NCI-H187 treated with DMSO at 0.1 percent for 48 hours (cell line): ENCODE measurements around the gene INTS4.
"Not testable (repeated sequence)": the region's sequence is repeated elsewhere in the genome, so short reads cannot be mapped to it uniquely, and the experiment has no call there.

Experiments used
- DNase-seq: peaks from one replicate; lab custom pipeline; 2025; lab: John Stamatoyannopoulos, UW

The INTS4 gene

DNA sequence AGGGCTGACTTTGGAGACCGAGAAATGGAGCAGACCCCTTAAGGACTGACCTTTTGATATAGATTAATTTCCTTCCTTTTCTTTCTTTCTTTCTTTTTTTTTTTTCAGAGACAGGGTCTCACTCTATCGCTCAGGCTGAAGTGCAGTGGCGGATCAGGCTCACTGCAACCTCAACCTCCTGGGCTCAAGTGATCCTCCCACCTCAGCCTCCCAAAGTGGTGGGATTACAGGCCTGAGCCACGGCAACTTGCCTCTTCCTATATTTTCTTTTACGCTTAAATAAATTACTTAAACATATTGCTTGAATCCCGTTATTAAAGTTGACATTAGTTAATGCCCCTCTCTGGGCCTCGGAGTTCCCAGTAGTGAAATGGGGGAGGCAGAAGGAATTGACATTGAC lies 29.0 kb upstream of the INTS4 start:
- DNase-seq = no peak

DNA sequence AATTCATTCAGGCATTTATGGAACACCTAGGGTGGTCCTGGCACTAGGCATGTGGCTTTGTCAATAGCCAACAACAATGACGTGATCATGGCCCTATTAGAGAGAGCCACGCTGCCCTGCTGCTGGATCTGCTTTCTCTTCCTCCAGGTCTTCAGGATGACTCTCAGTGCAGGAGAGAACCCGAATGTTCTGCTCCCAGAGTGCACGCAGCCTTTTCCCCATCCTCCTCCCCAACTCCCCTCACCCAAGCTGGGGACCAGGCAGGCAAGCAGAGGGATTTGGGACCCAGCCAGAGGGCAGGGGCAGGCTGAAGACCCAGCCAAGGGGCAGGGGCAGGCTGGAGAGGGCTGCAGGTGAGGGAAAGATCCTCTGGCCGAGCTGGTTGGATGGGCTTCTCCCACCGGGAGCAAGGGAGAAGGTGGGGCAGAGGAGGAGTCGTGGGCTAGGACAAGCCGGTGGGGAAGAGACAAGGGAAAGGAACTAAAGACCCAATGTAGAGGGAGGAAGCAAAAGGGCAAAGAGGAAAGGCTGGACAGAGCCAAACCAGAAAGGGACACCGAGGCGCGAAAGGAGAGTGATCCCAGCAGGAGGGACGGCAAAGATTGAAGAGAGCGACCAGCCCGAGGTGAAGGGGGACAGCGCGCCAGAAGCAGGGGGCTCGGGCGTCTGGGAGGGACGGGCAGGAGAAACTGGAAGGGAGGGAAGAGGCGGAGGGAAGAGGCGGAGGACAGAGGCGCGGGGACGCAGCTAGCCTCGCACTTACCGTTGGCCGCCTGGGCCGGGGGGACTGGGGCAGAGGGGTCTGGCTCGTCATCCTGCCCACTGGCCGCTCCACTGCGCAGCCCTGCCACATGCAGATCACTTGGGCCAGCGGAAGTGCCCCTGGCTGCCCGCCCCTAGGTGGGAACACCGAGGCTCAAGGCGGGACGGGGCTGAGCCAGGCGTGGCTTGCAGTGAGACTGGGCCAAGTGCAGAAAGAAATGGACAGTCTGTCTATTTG lies 28.2 kb upstream of the INTS4 start, which contains the start of gene KCTD14:
Gene KCTD14, minus strand, starts transcription at position 880 of the 1,000 bp plus-strand sequence. Its CDS starts 27 bp downstream, at position 853.
- no peak for DNase-seq

DNA sequence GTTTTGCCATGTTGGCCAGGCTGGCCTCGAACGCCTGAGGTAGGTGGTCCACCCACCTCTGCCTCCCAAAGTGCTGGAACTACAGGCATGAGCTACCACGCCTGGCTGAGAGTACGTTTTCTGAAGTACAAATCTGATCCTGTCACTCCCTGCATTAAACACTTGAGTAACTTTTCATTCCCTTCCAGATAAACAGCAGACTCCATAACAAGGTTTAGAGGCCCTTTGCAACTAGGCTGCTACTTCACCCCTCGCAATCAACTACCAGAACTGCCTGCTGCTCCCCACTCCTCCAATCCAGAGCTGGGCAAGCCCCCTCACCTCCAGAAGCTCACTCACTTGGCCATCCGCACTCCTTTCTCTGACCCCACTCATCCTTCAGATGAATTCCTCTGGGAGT lies 27.1 kb upstream of the INTS4 start:
- no peak for DNase-seq

DNA sequence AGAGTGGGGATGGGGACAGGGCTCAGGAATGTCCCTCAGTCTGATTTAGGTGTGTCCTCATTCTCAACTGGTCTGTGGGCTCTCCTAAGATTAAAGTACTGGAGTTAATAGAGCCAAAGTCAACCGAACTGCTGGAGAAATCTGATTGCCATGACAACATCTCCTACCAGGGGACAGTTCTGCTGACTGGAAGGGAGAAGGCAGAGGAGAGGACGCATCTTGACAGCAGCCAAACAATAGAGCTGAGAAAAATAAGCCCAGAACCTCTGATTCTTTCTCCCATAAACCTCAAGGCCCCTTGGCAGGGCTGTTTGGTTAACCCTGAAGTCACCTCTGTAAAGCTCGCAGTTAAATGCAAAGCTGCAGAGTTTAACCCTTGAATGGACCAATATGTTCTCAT lies 25.8 kb upstream of the INTS4 start:
- no peak for DNase-seq

DNA sequence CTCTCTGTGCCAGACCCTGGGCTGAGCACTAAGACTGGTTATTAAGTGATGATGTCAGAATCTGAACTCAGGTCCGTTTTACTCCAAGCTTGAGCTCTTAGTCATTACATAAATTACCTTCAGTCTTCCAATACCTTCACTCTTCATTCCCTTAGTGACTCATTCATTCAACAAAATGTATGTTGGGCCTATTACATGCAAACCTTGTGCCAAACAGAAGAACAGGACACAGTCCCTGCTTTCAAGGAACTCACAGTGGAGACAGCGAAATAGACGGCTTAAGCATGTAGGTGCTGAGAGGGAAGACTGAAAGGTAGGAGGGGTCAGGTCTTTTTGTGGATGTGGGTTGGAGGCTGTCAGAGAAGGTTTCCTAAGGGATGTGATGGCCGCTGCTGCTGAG lies 25.3 kb upstream of the INTS4 start:
- no peak for DNase-seq

DNA sequence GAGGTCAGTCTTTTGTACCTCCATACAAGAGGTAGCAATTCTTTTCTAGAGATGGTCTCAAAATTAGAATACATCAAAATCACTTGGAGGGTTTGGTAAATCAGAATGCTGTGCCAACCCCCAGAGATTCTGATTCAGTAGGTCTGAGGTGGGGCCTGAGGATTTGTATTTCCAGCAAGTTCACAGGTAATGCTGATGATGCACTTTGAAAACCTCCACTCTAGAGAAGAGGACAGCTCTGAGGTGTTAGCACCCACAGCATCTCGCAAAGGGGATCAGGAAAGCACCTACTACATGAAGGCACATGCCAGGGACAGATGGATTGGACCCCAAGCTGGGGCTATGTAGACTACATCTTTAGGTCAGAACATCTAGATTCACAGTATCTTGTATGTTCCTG lies 21.4 kb upstream of the INTS4 start:
- DNase-seq = no peak

DNA sequence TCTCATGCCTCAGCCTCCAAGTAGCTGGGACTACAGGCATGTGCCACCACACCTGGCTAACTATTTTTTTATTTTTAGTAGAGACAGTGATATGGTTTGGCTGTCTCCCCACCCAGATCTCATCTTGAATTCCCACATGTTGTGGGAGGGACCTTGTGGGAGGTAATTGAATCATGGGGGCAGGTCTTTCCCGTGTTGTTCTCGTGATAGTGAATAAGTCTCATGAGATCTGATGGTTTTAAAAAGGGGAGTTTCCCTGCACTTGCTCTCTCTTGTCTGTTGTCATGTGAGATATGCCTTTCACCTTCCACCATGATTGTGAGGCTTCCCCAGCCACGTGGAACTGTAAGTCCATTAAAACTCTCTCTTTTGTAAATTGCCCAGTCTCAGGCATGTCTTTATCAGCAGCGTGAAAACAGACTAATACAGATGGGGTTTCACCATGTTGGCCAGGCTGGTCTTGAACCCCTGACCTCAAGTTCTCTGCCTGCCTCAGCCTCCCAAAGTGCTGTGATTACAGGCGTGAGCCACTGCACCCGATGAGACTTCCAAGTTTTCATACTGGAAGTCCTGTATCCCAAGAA lies 20.6 kb upstream of the INTS4 start:
- not testable (repeated sequence) for DNase-seq

DNA sequence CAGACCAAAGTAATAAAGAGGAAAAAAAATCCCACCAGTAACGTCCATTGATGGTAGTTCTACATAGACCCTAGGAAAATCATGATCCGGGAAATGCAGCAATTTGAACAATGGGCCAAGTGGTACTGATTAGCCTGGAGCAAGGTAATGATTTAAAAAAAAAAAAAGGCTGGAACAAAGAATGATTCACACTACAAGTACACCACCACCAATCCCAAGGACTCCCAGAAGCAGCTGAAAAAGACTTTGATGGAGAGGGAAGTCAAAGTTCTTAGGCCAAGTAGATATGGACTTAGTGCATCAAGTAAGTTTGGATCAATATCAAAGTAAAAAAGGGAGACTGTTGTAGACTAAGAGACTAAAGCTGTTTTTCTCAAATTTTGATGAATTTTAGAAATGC lies 16.8 kb upstream of the INTS4 start:
- no peak for DNase-seq

DNA sequence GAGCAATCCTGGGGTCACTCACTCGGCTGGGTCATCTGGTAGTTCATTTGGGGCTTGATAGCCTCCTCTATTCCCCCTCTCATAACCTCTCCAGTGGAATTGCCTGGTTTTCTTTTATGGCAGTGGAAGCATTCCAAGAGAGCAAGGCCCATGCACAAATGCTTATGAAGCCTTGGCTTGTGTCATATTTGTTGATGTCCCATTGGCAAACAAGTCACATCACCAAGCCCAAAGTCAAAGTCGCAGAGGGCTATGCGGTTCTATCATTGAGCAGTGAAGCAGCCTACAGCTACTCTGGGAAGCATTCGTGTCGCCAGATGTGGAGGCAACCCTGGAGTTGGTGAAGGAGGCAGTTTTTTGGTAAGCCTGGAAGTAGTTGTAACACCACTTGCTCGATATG lies 16.3 kb upstream of the INTS4 start:
- no peak for DNase-seq

DNA sequence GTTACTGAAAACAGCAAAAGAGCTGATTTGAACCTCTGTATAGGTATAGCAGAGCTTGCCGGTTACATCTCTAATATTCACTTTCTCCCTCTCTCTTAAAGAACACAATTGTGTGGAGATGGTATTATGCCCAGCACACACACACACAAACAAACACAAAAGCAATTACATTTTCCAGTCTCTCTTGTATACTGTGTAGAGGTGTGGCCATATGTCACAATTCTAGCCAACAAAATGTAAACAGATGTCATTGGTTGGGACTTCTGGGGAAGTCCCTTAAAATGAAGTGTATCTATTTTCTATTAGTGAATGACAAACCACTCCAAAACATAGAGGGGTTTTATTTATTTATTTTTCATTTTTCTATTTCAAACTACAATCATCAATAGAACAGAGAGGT lies 15.8 kb upstream of the INTS4 start:
- DNase-seq = no peak

DNA sequence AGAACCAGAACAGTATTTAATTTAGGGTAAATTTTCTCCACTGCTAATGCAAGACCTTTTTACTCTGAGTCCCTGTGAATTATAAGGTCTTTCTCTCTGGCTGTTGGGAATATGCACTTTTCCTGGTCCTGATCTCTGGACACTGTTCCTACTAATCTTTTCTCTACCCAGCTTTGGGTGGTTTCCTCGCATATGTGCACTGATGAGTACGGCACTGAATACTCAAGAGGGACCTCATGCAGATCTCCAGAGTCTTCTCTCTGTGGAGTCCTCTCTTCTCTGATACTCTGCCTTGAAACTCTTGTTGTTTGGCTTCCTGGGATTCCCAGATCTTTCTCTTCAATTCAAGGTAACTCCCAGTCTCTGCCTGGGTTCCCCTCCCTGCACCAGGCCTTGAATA lies 14.6 kb upstream of the INTS4 start:
- no peak for DNase-seq

DNA sequence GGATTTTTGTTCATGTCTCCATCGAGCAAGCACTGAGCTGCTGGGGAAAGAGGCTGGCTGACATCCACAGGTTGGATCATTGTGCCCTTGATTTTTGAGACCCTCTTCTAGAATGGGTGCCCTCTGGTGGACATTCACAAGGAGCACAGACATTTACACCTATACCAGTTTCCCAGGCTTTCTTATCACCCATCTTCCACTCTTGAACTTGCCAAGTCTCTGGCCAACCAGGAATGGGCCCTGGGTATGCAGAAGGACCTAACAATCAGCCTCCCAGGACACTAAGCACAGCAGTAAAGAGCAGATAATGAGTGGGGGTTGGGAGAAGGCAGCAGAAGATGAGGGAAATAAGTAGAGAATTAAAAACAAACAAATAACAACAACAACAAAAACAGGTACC lies 5.7 kb upstream of the INTS4 start:
- peak; percentile 27 for DNase-seq

DNA sequence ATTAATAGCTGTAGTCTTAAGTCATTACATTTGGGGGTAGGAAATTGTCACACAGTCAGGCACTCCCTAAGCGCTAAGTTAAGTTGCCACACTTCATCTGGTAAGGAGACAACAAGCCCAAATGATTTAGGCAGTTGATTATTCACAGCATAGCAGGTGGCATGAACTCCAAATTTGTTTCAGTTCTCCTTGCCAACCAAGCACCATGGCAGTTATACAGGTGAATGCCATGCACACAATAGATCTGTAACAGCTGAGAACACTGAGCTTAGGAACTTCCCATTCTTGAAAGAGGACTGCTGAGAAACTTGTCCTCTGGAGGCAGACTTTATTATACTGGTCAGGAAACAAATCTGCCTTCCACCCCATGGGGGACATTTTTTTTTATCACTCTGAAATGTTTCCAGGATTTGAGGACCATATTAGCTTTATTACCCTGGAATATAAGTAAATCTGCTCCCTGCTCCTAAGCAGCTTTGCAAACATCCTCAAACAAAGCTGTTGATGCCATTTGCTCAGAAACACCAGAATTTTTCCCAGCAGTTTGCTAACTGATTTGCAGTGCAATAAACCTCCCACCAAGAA lies 5.1 kb upstream of the INTS4 start:
- no peak for DNase-seq

DNA sequence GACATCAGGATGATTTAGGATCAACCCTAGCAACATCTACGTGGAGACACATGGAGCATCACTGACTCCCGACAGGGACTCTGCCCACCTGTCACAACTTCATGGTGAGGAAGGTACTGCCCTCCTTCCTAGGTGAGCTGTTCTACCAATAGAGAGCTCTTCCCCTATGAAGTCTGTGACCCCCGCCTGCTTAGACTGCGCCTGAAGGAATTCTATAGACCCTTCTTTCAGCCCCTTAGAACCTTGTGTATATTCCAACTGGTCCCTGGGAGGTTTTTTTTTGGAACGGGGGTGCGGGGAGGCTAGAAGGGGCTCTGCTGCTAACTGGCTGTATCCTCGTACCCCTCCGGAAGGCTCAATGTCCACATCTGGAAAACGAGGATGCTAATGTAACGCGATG lies 566 bp downstream of the INTS4 start:
- DNase-seq = no peak

DNA sequence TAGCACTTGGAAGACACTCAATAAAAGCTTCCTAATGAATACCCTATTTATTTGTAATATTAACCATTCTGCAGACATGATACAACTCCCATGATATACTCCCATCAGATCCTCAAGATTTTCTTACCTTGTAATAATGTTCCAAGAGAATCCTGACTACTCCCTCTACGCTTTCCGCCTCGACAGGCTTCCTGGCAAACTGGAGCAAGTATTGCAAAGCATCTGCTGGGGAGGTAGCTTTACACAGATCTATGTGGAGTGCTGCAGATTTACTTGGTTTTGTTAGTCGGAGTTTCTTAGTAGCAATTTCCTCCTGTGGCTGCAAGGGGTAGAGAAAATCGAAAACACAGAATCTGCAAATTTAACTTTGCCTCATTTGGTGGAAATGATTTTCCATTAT lies 3.5 kb downstream of the INTS4 start:
- DNase-seq = no peak

DNA sequence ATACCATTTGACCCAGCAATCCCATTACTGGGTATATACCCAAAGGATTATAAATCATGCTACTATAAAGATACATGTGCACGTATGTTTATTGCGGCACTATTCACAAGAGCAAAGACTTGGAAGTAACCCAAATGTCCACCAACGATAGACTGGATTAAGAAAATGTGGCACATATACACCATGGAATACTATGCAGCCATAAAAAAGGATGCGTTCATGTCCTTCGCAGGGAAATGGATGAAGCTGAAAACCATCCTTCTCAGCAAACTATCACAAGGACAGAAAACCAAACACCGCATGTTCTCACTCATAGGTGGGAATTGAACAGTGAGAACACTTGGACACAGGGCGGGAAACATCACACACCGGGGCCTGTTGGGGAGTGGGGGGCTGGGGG lies 8.0 kb downstream of the INTS4 start:
- DNase-seq = not testable (repeated sequence)

DNA sequence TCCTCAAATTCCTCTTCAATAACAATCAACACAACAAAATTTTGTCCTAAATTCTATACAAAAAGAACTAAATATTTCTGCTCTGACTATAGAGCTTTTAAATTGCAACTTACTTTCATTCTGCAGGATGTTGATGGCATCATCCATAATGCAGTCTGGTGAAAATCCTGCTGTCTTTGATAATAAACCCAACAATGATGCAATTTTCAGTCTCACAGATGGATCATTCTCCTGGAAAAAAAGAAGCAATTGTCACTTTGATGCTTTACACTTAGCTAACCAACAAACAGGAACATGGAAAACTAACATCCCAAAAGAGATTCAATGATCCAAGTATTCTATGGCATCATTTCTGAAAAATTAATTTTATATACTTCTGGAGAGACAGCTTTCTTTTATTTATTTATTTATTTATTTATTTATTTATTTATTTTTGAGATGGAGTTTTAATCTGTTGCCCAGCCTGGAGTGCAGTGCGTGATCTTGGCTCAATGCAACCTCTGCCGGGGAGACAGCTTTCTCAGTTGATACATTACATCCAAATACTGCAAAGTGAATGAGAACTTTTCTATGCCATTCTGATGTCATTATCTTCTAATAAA lies 13.0 kb downstream of the INTS4 start:
- no peak for DNase-seq

DNA sequence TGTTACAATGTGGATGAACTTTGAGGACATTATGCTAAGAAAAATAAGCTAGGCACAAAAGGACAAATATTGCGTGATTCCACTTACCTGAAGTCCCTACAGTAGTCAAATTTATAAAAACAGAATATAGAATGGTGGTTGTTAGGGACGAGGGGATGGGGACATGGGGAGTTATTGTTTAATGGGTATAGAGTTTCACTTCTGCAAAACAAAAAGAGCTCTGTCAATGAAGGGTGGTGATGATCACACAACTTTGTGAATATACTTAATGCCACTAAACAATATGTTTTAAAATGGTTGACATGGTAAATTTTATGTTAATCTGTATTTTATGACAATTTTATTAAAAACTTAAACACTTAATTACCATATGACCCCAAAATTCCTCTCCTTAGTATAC lies 26.1 kb downstream of the INTS4 start:
- DNase-seq = no peak

DNA sequence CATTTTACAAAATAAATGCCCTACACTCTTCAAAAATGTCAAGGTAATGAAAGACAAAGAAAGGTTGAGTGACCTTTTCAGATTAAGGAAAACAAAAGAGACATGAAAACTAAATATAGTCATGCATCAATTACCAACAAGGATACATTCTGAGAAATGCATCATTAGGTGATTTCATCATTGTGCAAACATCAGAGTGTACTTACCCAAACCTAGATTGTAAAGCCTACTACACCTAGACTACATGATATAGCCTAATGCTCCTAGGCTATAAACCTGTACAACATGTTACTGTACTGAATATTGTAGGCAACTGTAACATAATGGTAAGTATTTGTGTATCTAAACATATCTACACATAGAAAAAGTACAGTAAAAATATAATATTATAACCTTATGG lies 26.7 kb downstream of the INTS4 start:
- DNase-seq = no peak

DNA sequence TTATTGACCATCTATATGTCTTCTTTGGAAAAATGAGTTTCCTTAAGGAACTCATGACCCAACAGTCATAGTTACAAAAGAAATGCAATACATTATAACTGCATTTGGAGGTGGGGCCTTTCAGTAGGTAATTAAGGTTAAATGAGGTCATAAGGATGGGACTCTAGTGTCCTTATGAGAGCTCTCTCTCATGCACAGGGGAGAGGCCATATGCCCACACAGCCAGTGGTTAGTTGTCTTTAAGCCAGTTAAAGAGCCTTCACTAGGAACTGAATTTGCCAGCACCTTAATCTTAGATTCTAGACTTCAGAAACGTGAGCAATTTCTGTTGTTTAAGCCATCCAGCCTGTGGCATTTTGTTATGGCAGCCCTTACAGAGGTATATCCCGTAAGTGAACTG lies 27.3 kb downstream of the INTS4 start:
- no peak for DNase-seq

DNA sequence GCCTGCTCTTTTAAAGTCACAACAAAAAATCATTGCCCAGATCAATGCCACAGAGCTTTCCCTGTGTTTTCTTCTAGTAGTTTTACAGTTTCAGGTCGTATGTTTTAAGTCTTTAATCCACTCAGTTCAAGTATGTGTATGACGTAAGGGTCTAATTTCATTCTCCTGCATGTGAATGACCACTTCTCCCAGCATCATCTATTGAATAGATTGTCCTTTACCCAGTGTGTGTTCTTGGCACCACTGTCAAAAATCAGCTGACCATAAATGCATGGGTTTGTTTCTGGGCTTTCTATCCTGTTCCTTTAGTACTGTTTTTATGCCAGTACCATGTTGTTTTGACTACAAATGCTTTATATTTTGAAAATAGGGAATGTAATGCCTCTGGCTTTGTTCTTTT lies 28.1 kb downstream of the INTS4 start:
- DNase-seq = no peak

DNA sequence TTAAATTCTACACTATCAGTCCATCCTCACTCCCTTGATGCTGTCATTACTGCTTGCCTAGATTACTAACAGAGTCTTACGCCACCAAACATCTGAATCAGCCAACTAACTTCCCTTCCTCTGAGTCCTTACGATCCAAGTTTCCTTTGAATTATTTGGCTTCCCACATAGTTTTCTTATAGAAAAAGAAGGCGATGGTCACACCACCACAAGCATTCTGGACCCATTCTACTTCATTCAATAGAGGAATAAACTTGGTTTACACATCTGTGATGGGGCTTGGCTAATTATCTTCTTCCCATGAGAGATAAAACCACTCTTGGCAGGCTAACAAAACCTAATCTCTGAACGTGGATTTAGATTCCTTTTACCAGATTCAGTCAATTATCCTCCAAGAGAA lies 35.0 kb downstream of the INTS4 start:
- no peak for DNase-seq
